Loucy (cell line): Measurements from ENCODE around the gene TTI1.

Source experiments
- H2AFZ ChIP-seq: fragments of 200-600 bp; sonication (generic); 2 replicates; pipeline ENCODE4 v1.6.0; 2016; ENCODE audit warnings: antibody characterized with exemption, mild to moderate bottlenecking, low read length, moderate library complexity
- H3F3A ChIP-seq: fragments of 200-600 bp; 2 replicates; pipeline ENCODE4 v1.6.0; 2016; ENCODE audit warnings: antibody characterized with exemption, low read depth, mild to moderate bottlenecking
- H3K27me3 ChIP-seq: fragments of 200-600 bp; sonication (generic); 2 replicates; pipeline ENCODE4 v1.6.1; 2014; ENCODE audit warnings: low read length, mild to moderate bottlenecking; ENCODE audit not compliant: insufficient read depth, poor library complexity, severe bottlenecking
- H3K36me3 ChIP-seq: fragments of 200-600 bp; sonication (generic); 2 replicates; pipeline ENCODE4 v1.6.1; 2016; ENCODE audit warnings: low read length; ENCODE audit not compliant: insufficient read depth
- H3K4me1 ChIP-seq: fragments of 200-600 bp; sonication (generic); 2 replicates; pipeline ENCODE4 v1.5.1; 2014; ENCODE audit warnings: low read length, mild to moderate bottlenecking; ENCODE audit not compliant: insufficient read depth, poor library complexity, severe bottlenecking
- H3K4me2 ChIP-seq: fragments of 200-600 bp; sonication (generic); 2 replicates; pipeline ENCODE4 v1.6.0; 2014; ENCODE audit warnings: antibody characterized with exemption, low read length, low read depth, mild to moderate bottlenecking; ENCODE audit not compliant: poor library complexity, severe bottlenecking
- H3K4me3 ChIP-seq: fragments of 200-600 bp; sonication (generic); 2 replicates; pipeline ENCODE4 v1.5.1; 2014; ENCODE audit warnings: low read length, mild to moderate bottlenecking, mixed read lengths; ENCODE audit not compliant: poor library complexity, severe bottlenecking
- H3K79me2 ChIP-seq: fragments of 200-600 bp; sonication (generic); 2 replicates; pipeline ENCODE4 v1.6.1; 2014; ENCODE audit warnings: low read length; ENCODE audit not compliant: insufficient read depth
- H3K9ac ChIP-seq: fragments of 200-600 bp; sonication (generic); 2 replicates; pipeline ENCODE4 v1.6.0; 2014; ENCODE audit warnings: mild to moderate bottlenecking, low read depth, low read length, moderate library complexity; ENCODE audit not compliant: poor library complexity, severe bottlenecking
- H3K9me2 ChIP-seq: fragments of 200-600 bp; sonication (generic); replicated peaks from 2 replicates; pipeline ENCODE4 v1.6.1; 2016; ENCODE audit warnings: low read depth, low read length, mixed read lengths
- H3K9me3 ChIP-seq: fragments of 200-600 bp; sonication (generic); 2 replicates; pipeline ENCODE4 v1.6.1; 2014; ENCODE audit warnings: mild to moderate bottlenecking, antibody characterized with exemption, low read length, low read depth; ENCODE audit not compliant: insufficient read depth
- H4K20me1 ChIP-seq: fragments of 200-600 bp; sonication (generic); 2 replicates; pipeline ENCODE4 v1.6.0; 2014; ENCODE audit warnings: antibody characterized with exemption, low read length, mild to moderate bottlenecking; ENCODE audit not compliant: insufficient read depth, poor library complexity, severe bottlenecking
- CTCF ChIP-seq: fragments of 200-600 bp; sonication (generic); conservative IDR thresholded peaks from 2 replicates; pipeline ENCODE4 v1.5.1; 2014; ENCODE audit warnings: mild to moderate bottlenecking, antibody characterized with exemption, low read length
- EZH2phosphoT487 ChIP-seq: fragments of 200-600 bp; IDR thresholded peaks from 2 replicates; pipeline ENCODE4 v1.6.1; 2018; ENCODE audit warnings: antibody characterized with exemption, mild to moderate bottlenecking, moderate library complexity, borderline replicate concordance

Gene TTI1

GRCh38 chr20:38079353-38079752 is 46.1 kb upstream of the TTI1 start:
- no peaks in the 10 kb centered on the region for H3K9me3 ChIP-seq
- no peaks in the 10 kb centered on the region for H3K4me1 ChIP-seq
- H3K9me2 ChIP-seq: no peaks in the 10 kb centered on the region
- H3K36me3 ChIP-seq: peaks cover 80% of the 10 kb centered on the region; the same call in 1 of the 2 replicates
- H3K27me3 ChIP-seq: no peaks in the 10 kb centered on the region
- H3K4me3 ChIP-seq: no peak overlapping the region
- peaks cover 34% of the 10 kb centered on the region for H3K79me2 ChIP-seq
- H3K4me2 ChIP-seq: no peak overlapping the region
- no peaks in the 10 kb centered on the region for H3F3A ChIP-seq
- H2AFZ ChIP-seq: no peak overlapping the region
- no peaks in the 10 kb centered on the region for H4K20me1 ChIP-seq
- H3K9ac ChIP-seq: no peak overlapping the region
- TF ChIP-seq CTCF (no peak), EZH2phosphoT487 (no peak)

DNA sequence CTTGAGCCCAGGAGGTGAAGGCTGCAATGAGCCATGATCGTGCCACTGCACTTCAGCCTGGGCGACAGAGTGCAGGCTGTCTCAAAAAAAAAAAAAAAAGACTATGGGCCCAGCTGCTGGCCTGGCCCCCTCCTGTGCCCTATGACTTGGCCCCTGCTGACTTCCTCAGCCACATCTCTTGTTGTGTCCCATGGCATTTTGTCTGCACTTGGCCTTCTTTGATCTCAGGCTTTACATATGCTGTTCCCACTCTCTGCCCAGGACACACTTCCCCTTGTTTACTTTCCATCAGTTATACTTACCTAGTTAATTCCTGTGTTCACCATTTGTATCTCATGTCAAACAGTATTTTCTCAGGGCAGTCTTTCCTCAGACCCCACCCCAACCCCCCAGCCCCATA is 44.8 kb upstream of the TTI1 start:
- H3K27me3 ChIP-seq: no peaks in the 10 kb centered on the region
- H3K4me3 ChIP-seq: no peak overlapping the region
- no peaks in the 10 kb centered on the region for H3K9me2 ChIP-seq
- H3K4me2 ChIP-seq: no peak overlapping the region
- H3F3A ChIP-seq: no peaks in the 10 kb centered on the region
- H4K20me1 ChIP-seq: peaks cover 4% of the 10 kb centered on the region
- H3K4me1 ChIP-seq: no peaks in the 10 kb centered on the region
- H3K79me2 ChIP-seq: peaks cover 38% of the 10 kb centered on the region
- no peak overlapping the region for H3K9ac ChIP-seq
- H3K9me3 ChIP-seq: no peaks in the 10 kb centered on the region
- peaks cover 77% of the 10 kb centered on the region; the same call in 1 of the 2 replicates for H3K36me3 ChIP-seq
- no peak overlapping the region for H2AFZ ChIP-seq
- TF ChIP-seq CTCF: no peak
- no peak for TF ChIP-seq EZH2phosphoT487

- Histone ChIP-seq H3K9me2 (no peaks in the 10 kb centered on the region), H3K9ac (no peak overlapping the region), H4K20me1 (peaks cover 4% of the 10 kb centered on the region), H3K9me3 (no peaks in the 10 kb centered on the region), H3K4me1 (no peaks in the 10 kb centered on the region), H3K27me3 (no peaks in the 10 kb centered on the region), H3K36me3 (peaks cover 71% of the 10 kb centered on the region; the same call in 1 of the 2 replicates), H3F3A (no peaks in the 10 kb centered on the region), H2AFZ (no peak overlapping the region), H3K79me2 (peaks cover 24% of the 10 kb centered on the region), H3K4me3 (no peak overlapping the region), H3K4me2 (no peak overlapping the region)
- TF ChIP-seq EZH2phosphoT487 (no peak), CTCF (no peak)
Observed at GRCh38 chr20:38076548-38076947, 43.3 kb upstream of the TTI1 start.
